H1 (cell line): ENCODE measurements around the gene SH3YL1. TPM values are rescaled to one million over a fixed set of nuclear protein-coding genes. Genes with fewer than 3 reads are reported as not detected.
A peak's percentile ranks its signal among the peaks of the same experiment; 100 is the strongest.

Source experiments
- ASH2L ChIP-seq: fragments of 200-600, 300-600 bp; sonication (generic); IDR thresholded peaks from one replicate; pipeline ENCODE4 v1.7.1; 2017; ENCODE audit warnings: low read length
- ATF3 ChIP-seq: IDR thresholded peaks from 2 replicates; pipeline ENCODE4 v1.6.1; 2011; ENCODE audit warnings: low read depth, mild to moderate bottlenecking, low read length; ENCODE audit not compliant: insufficient read depth
- BCL11A ChIP-seq, 2 experiments: IDR thresholded peaks; one replicate each; pipeline ENCODE4 v1.6.1; 2011; ENCODE audit warnings: low read depth in 2 of 2, low read length in 2 of 2, mild to moderate bottlenecking in 2 of 2
- CBX8 ChIP-seq: fragments of 300-800, 300-1000 bp; sonication (generic); IDR thresholded peaks from 2 replicates; pipeline ENCODE4 v1.7.1; 2016; ENCODE audit warnings: low read depth, low read length, borderline replicate concordance
- CTBP2 ChIP-seq: IDR thresholded peaks from 2 replicates; pipeline ENCODE4 v1.7.0; 2011; ENCODE audit warnings: borderline replicate concordance, mild to moderate bottlenecking, moderate library complexity, mixed read lengths, low read length; ENCODE audit not compliant: insufficient read depth, insufficient read length
- E2F6 ChIP-seq: IDR thresholded peaks from 2 replicates; pipeline ENCODE4 v1.6.1; 2012; ENCODE audit warnings: inconsistent platforms
- EGR1 ChIP-seq: IDR thresholded peaks from 2 replicates; pipeline ENCODE4 v1.6.1; 2011; ENCODE audit warnings: low read depth, low read length, borderline replicate concordance
- EP300 ChIP-seq, 2 experiments: IDR thresholded peaks; 1 replicate in 1 of 2; 2 replicates in 1 of 2; pipeline ENCODE4 v1.6.1; 2011 to 2012; ENCODE audit warnings: low read depth in 2 of 2, low read length in 2 of 2, mild to moderate bottlenecking in 2 of 2, borderline replicate concordance in 1 of 2, inconsistent platforms in 1 of 2, moderate library complexity in 1 of 2
- EZH2 ChIP-seq: fragments of 200-600 bp; sonication (generic); IDR thresholded peaks from 2 replicates; pipeline ENCODE4 v1.7.1; 2012; ENCODE audit warnings: low read depth, mild to moderate bottlenecking, moderate library complexity, low read length, inconsistent platforms; ENCODE audit not compliant: severe bottlenecking
- GTF2F1 ChIP-seq: IDR thresholded peaks from 2 replicates; pipeline ENCODE4 v1.6.1; 2012; ENCODE audit warnings: low read depth, low read length, improper control_type of control experiment, borderline replicate concordance
- HDAC2 ChIP-seq, 2 experiments: fragments of 300-600 bp in 1 of 2; sonication (generic) in 1 of 2; IDR thresholded peaks; 2 replicates each; pipeline ENCODE4 v1.6.1; 2011 to 2012; ENCODE audit warnings: low read depth in 2 of 2, low read length in 2 of 2, mild to moderate bottlenecking in 2 of 2, moderate library complexity in 2 of 2, borderline replicate concordance in 1 of 2, inconsistent platforms in 1 of 2
- NRF1 ChIP-seq: IDR thresholded peaks from 2 replicates; pipeline ENCODE4 v1.6.1; 2011; ENCODE audit warnings: mild to moderate bottlenecking, low read depth, low read length, improper control_type of control experiment
- POLR2A ChIP-seq, 2 experiments: IDR thresholded peaks; 1 replicate in 1 of 2; 2 replicates in 1 of 2; pipeline ENCODE4 v1.6.1; 2011; ENCODE audit warnings: low read depth in 2 of 2, low read length in 2 of 2, mild to moderate bottlenecking in 2 of 2; ENCODE audit errors: control extremely low read depth in 1 of 2
- RFX5 ChIP-seq: IDR thresholded peaks from 2 replicates; pipeline ENCODE4 v1.6.1; 2011; ENCODE audit warnings: low read depth, low read length, improper control_type of control experiment, borderline replicate concordance
- RXRA ChIP-seq: IDR thresholded peaks from 2 replicates; pipeline ENCODE4 v1.6.1; 2011; ENCODE audit warnings: low read depth, mild to moderate bottlenecking, low read length, moderate library complexity; ENCODE audit not compliant: insufficient read depth
- SP2 ChIP-seq: IDR thresholded peaks from 2 replicates; pipeline ENCODE4 v1.6.1; 2012; ENCODE audit warnings: mild to moderate bottlenecking, low read length, inconsistent platforms
- SP4 ChIP-seq: IDR thresholded peaks from 2 replicates; pipeline ENCODE4 v1.6.1; 2012; ENCODE audit warnings: low read length, inconsistent platforms
- TAF7 ChIP-seq: optimal IDR thresholded peaks from 2 replicates; pipeline ENCODE3; 2011; ENCODE audit warnings: low read depth, mild to moderate bottlenecking, inconsistent platforms, low read length, moderate library complexity, borderline replicate concordance
- polyA plus RNA-seq, 7 experiments: library from polyadenylated mRNA; depleted of rRNA in 3 of 7; stranded (reverse) in 5 of 7; unstranded in 2 of 7; fragments of >200 nt in 5 of 7; fragments of 200-250 nt in 2 of 7; gene quantifications; 1 replicate in 5 of 7; 2 replicates in 1 of 7; 4 replicates in 1 of 7; pipeline versions ENCODE4 v1.2.1 to v1.2.3, GENCODE V29; 2011 to 2013; ENCODE audit warnings: missing spikeins in 2 of 7, mixed read lengths in 2 of 7
- total RNA-seq: library from RNA; stranded (reverse); fragmentation: NEBNext Ultra II Directional; extraction: Animal tissue kit (Norgen Biotek cat#: 25700); gene quantifications from 2 replicates; pipeline ENCODE4 v1.2.1, GENCODE V29; 2021
- TF ChIP-seq, protein P1 (sequence below): IDR thresholded peaks from 2 replicates; pipeline ENCODE4 v1.6.1; 2012; ENCODE audit warnings: low read length, inconsistent platforms

SH3YL1 gene
- total and polyA plus RNA-seq, 2 of the 8 experiments (the other 6 are each of a cell fraction or from before 2014, with no cell fraction given), result 13.6 to 37.2 TPM

DNA sequence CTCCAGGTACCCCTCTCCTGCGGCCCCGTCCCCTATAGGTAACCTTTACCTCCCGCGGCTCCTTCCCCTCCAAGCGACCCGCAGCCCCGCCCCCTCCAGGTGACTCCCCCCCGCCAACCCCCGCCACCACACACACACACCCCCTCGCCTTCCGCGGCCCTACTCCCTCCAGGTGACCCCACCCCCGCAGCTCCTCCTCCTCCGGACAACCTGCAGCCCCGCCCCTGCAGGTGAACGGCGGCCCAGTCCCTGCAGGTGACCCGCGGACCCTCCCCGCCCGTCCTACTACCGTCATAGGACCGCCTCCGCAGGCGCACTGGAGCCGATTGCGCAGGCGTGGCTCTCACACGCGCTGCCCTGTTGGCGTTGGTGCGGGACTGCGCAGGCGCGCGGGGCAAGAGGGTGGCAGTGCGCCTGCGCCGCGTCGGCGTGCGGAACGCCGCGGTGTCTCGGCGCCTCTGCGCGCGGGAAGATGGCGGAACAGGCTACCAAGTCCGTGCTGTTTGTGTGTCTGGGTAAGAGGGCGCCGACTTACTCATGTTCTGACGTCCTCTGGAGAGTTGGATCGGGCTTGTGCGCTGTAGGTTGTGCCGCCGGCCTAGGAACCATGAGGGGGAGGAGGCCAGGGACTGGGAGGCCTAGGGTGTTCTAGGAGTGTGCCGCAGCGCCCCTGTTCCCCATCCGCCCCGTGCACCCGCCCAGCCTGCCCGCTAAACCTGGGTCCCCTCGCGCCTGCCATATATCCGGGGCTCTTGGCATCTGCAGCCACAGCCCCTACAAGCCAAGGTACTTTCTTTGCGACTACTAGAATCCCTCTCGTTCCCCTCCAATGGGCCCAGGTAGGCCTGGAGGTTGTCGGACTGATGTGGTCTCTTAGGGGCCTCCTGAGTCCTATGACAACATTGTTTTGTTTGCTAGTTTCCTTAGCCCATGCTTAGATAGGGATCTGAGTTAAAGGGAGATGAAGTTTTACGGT is 949 bp upstream of the SH3YL1 start, which contains the start of gene ACP1 (continued):
- TF ChIP-seq RFX5 (no peak), CTBP2 (no peak), EZH2 (no peak), GTF2F1 (0 out of 2 replicates have a peak, but pooled peaks have one; percentile 43), EP300 (IDR thresholded peaks at IDR 0.05; ENCODE audit: borderline replicate concordance in 1 of 2, low read depth in 2 of 2, low read length in 2 of 2) (no peak), EGR1 (peak; percentile 53; the same call in 1 of the 2 replicates), CBX8 (no peak), NRF1 (peak; percentile 99), ATF3 (0 out of 2 replicates have a peak, but pooled peaks have one; percentile 29), POLR2A (IDR thresholded peaks at IDR 0.05; ENCODE audit: control extremely low read depth in 1 of 2, low read depth in 2 of 2, low read length in 2 of 2) (peak; percentile 96), ASH2L (peak; percentile 85), HDAC2 (IDR thresholded peaks at IDR 0.05; ENCODE audit: borderline replicate concordance in 1 of 2, low read depth in 2 of 2, low read length in 2 of 2) (0 out of 4 replicates have a peak, but pooled peaks of 1 of the 2 experiments have one; percentile 10), SP4 (no peak), RXRA (no peak), SP2 (no peak), BCL11A (IDR thresholded peaks at IDR 0.05; ENCODE audit: low read depth in 2 of 2, low read length in 2 of 2) (no peak), TAF7 (peak; percentile 74), E2F6 (peak; percentile 89)
- TF ChIP-seq, protein P1, sequence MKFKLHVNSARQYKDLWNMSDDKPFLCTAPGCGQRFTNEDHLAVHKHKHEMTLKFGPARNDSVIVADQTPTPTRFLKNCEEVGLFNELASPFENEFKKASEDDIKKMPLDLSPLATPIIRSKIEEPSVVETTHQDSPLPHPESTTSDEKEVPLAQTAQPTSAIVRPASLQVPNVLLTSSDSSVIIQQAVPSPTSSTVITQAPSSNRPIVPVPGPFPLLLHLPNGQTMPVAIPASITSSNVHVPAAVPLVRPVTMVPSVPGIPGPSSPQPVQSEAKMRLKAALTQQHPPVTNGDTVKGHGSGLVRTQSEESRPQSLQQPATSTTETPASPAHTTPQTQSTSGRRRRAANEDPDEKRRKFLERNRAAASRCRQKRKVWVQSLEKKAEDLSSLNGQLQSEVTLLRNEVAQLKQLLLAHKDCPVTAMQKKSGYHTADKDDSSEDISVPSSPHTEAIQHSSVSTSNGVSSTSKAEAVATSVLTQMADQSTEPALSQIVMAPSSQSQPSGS, result no peak
